ENCODE results near the gene MAML2.

DNA sequence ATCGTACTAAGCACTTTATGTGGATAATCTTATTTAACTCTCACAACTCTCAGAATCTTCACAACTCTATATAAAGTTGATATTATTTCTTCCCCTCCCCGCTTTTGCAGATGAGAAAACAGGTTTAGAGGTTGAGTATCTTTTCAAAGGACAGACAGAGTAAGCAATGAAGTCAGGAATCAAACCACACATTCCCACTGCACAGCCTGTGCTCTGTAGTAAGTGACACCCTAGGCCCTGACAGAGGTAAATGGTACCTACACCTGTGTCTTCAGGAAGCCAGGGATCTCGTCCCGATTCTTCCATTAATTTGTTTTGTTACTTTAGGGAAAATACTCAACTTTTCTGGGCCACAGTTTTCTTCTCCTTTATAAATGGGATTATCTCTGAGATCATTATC is 246.6 kb downstream of the MAML2 start:
- TF ChIP-seq, protein P1, sequence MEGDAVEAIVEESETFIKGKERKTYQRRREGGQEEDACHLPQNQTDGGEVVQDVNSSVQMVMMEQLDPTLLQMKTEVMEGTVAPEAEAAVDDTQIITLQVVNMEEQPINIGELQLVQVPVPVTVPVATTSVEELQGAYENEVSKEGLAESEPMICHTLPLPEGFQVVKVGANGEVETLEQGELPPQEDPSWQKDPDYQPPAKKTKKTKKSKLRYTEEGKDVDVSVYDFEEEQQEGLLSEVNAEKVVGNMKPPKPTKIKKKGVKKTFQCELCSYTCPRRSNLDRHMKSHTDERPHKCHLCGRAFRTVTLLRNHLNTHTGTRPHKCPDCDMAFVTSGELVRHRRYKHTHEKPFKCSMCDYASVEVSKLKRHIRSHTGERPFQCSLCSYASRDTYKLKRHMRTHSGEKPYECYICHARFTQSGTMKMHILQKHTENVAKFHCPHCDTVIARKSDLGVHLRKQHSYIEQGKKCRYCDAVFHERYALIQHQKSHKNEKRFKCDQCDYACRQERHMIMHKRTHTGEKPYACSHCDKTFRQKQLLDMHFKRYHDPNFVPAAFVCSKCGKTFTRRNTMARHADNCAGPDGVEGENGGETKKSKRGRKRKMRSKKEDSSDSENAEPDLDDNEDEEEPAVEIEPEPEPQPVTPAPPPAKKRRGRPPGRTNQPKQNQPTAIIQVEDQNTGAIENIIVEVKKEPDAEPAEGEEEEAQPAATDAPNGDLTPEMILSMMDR (IDR thresholded peaks at IDR 0.05; ENCODE audit: low read length): no peak
- no peak for TF ChIP-seq EZH2phosphoT487 (IDR thresholded peaks at IDR 0.05; ENCODE audit: low read length)

Measured in MM.1S (cell line).